ENCODE data around the gene MACF1. TPM values are rescaled to one million over a fixed set of nuclear protein-coding genes. Genes with fewer than 3 reads are reported as not detected.

MACF1 gene
- total RNA-seq, 2 donors from 2014 or later = 510 to 525 TPM

GRCh38 chr1:39398278-39399021 is 194.0 kb downstream of the MACF1 start:
- Mint-ChIP-seq H3K4me3 (peak overlapping the region; percentile 71), H3K4me1 (peaks cover 58% of the 10 kb centered on the region), H3K36me3 (ENCODE audit: low read depth) (peaks cover 7% of the 10 kb centered on the region), H3K27ac (peak overlapping the region; percentile 65), H3K27me3 (no peaks in the 10 kb centered on the region)
- DNase-seq (no peak), ATAC-seq (peak; percentile 54)
- H3K9me3 ChIP-seq (ENCODE audit: control insufficient read depth, low read length, poor library complexity, severe bottlenecking) = no peaks in the 10 kb centered on the region

GRCh38 chr1:39401106-39401505 is 196.6 kb downstream of the MACF1 start:
- no peak for DNase-seq
- no peak for ATAC-seq
- H3K4me3 Mint-ChIP-seq = no peak overlapping the region
- no peaks in the 10 kb centered on the region for H3K27me3 Mint-ChIP-seq
- no peaks in the 10 kb centered on the region for H3K9me3 ChIP-seq (ENCODE audit: control insufficient read depth, low read length, poor library complexity, severe bottlenecking)
- peaks cover 7% of the 10 kb centered on the region for H3K36me3 Mint-ChIP-seq (ENCODE audit: low read depth)
- H3K27ac Mint-ChIP-seq = no peak overlapping the region
- peaks cover 54% of the 10 kb centered on the region for H3K4me1 Mint-ChIP-seq

GRCh38 chr1:39404876-39405275 is 200.4 kb downstream of the MACF1 start:
- Mint-ChIP-seq H3K4me3 (no peak overlapping the region), H3K27me3 (no peaks in the 10 kb centered on the region), H3K36me3 (ENCODE audit: low read depth) (peaks cover 7% of the 10 kb centered on the region), H3K4me1 (peaks cover 40% of the 10 kb centered on the region), H3K27ac (peak overlapping the region; percentile 74)
- DNase-seq (no peak), ATAC-seq (no peak)
- no peaks in the 10 kb centered on the region for H3K9me3 ChIP-seq (ENCODE audit: control insufficient read depth, low read length, poor library complexity, severe bottlenecking)

GRCh38 chr1:39405358-39405757 is 200.9 kb downstream of the MACF1 start:
- no peaks in the 10 kb centered on the region for H3K27me3 Mint-ChIP-seq
- no peaks in the 10 kb centered on the region for H3K9me3 ChIP-seq (ENCODE audit: control insufficient read depth, low read length, poor library complexity, severe bottlenecking)
- H3K4me1 Mint-ChIP-seq = peaks cover 43% of the 10 kb centered on the region
- no peak overlapping the region for H3K4me3 Mint-ChIP-seq
- H3K36me3 Mint-ChIP-seq (ENCODE audit: low read depth) = peaks cover 7% of the 10 kb centered on the region
- peak overlapping the region; percentile 74 for H3K27ac Mint-ChIP-seq
- DNase-seq (no peak), ATAC-seq (no peak)

- H3K9me3 ChIP-seq (ENCODE audit: control insufficient read depth, low read length, poor library complexity, severe bottlenecking) = no peaks in the 10 kb centered on the region
- DNase-seq (no peak), ATAC-seq (no peak)
- Mint-ChIP-seq H3K27me3 (no peaks in the 10 kb centered on the region), H3K4me3 (no peak overlapping the region), H3K27ac (peak overlapping the region; percentile 32), H3K4me1 (peaks cover 48% of the 10 kb centered on the region), H3K36me3 (ENCODE audit: low read depth) (peaks cover 7% of the 10 kb centered on the region)
These were observed 202.3 kb downstream of the MACF1 start for GRCh38 chr1:39406533-39407450.

GRCh38 chr1:39407510-39407895 is 203.0 kb downstream of the MACF1 start:
- H3K27ac Mint-ChIP-seq = peak overlapping the region; percentile 32
- peaks cover 44% of the 10 kb centered on the region for H3K4me1 Mint-ChIP-seq
- H3K36me3 Mint-ChIP-seq (ENCODE audit: low read depth) = peaks cover 4% of the 10 kb centered on the region
- H3K27me3 Mint-ChIP-seq = no peaks in the 10 kb centered on the region
- no peaks in the 10 kb centered on the region for H3K9me3 ChIP-seq (ENCODE audit: control insufficient read depth, low read length, poor library complexity, severe bottlenecking)
- no peak for ATAC-seq
- no peak for DNase-seq
- H3K4me3 Mint-ChIP-seq = peak overlapping the region; percentile 89

- peak overlapping the region; percentile 32 for H3K27ac Mint-ChIP-seq
- H3K4me1 Mint-ChIP-seq = peaks cover 40% of the 10 kb centered on the region
- no peaks in the 10 kb centered on the region for H3K36me3 Mint-ChIP-seq (ENCODE audit: low read depth)
- peak overlapping the region; percentile 89 for H3K4me3 Mint-ChIP-seq
- H3K27me3 Mint-ChIP-seq = no peaks in the 10 kb centered on the region
- H3K9me3 ChIP-seq (ENCODE audit: control insufficient read depth, low read length, poor library complexity, severe bottlenecking) = no peaks in the 10 kb centered on the region
- ATAC-seq = no peak
- DNase-seq = no peak
These were observed 203.6 kb downstream of the MACF1 start for GRCh38 chr1:39407896-39408640.

- ATAC-seq (peak; percentile 89), DNase-seq (peak; percentile 57 to 89 (median 86))
- Mint-ChIP-seq H3K27me3 (no peaks in the 10 kb centered on the region), H3K4me3 (peak overlapping the region; percentile 89), H3K4me1 (peaks cover 37% of the 10 kb centered on the region), H3K27ac (peak overlapping the region; percentile 32), H3K36me3 (ENCODE audit: low read depth) (no peaks in the 10 kb centered on the region)
- no peaks in the 10 kb centered on the region for H3K9me3 ChIP-seq (ENCODE audit: control insufficient read depth, low read length, poor library complexity, severe bottlenecking)
These were observed 204.2 kb downstream of the MACF1 start for GRCh38 chr1:39408641-39409054.

GRCh38 chr1:39409055-39409816 is 204.7 kb downstream of the MACF1 start:
- Mint-ChIP-seq H3K4me3 (peak overlapping the region; percentile 89), H3K4me1 (peaks cover 40% of the 10 kb centered on the region), H3K27ac (peak overlapping the region; percentile 37), H3K36me3 (ENCODE audit: low read depth) (no peaks in the 10 kb centered on the region), H3K27me3 (no peaks in the 10 kb centered on the region)
- ATAC-seq (no peak), DNase-seq (no peak)
- H3K9me3 ChIP-seq (ENCODE audit: control insufficient read depth, low read length, poor library complexity, severe bottlenecking) = no peaks in the 10 kb centered on the region

- ATAC-seq = peak; percentile 40
- no peaks in the 10 kb centered on the region for H3K9me3 ChIP-seq (ENCODE audit: control insufficient read depth, low read length, poor library complexity, severe bottlenecking)
- no peak overlapping the region for H3K27ac Mint-ChIP-seq
- H3K36me3 Mint-ChIP-seq (ENCODE audit: low read depth) = no peaks in the 10 kb centered on the region
- H3K27me3 Mint-ChIP-seq = no peaks in the 10 kb centered on the region
- DNase-seq = peak in 2 of 3 donors; percentile 25 to 39
- H3K4me3 Mint-ChIP-seq = no peak overlapping the region
- peaks cover 35% of the 10 kb centered on the region for H3K4me1 Mint-ChIP-seq
These were observed 206.5 kb downstream of the MACF1 start for GRCh38 chr1:39410915-39411436.

- DNase-seq (no peak), ATAC-seq (no peak)
- no peaks in the 10 kb centered on the region for H3K27me3 Mint-ChIP-seq
- H3K9me3 ChIP-seq (ENCODE audit: control insufficient read depth, low read length, poor library complexity, severe bottlenecking) = no peaks in the 10 kb centered on the region
- peaks cover 33% of the 10 kb centered on the region for H3K4me1 Mint-ChIP-seq
- H3K4me3 Mint-ChIP-seq = no peak overlapping the region
- no peak overlapping the region for H3K27ac Mint-ChIP-seq
- no peaks in the 10 kb centered on the region for H3K36me3 Mint-ChIP-seq (ENCODE audit: low read depth)
These were observed 207.3 kb downstream of the MACF1 start for GRCh38 chr1:39411526-39412478.

Measured in T-helper 17 cell (primary cell).